HL-60 (cell line): ENCODE data around the gene COBLL1.

Experiments
- DNase-seq, 2 experiments: peaks; one replicate each; pipeline ENCODE4 v3.0.0-alpha.2; 2010 to 2020; ENCODE audit warnings: low read depth in 1 of 2, low spot score in 1 of 2
- H3K27ac ChIP-seq: fragments of 250-450 bp; sonication (Bioruptor Pico); replicated peaks from 2 replicates; pipeline ENCODE4 v1.5.1; 2020; ENCODE audit warnings: mild to moderate bottlenecking, moderate library complexity
- H3K27me3 ChIP-seq: fragments of 250-450 bp; sonication (Bioruptor Pico); 2 replicates; pipeline ENCODE4 v1.5.1; 2021; ENCODE audit warnings: mild to moderate bottlenecking, moderate library complexity; ENCODE audit not compliant: insufficient read depth, poor library complexity, severe bottlenecking
- H3K4me3 ChIP-seq: replicated peaks from 2 replicates; pipeline ENCODE4 v1.5.1; 2011; ENCODE audit warnings: mild to moderate bottlenecking, control low read depth, low read length; ENCODE audit not compliant: insufficient read depth
- CTCF ChIP-seq: IDR thresholded peaks from one replicate; pipeline ENCODE4 v1.5.1; 2011; ENCODE audit warnings: low read length, control low read depth, inconsistent platforms; ENCODE audit not compliant: insufficient read depth
- GABPA ChIP-seq: IDR thresholded peaks from 2 replicates; pipeline ENCODE4 v1.6.1; 2012; ENCODE audit warnings: low read depth
- POLR2AphosphoS5 ChIP-seq: IDR thresholded peaks from 2 replicates; pipeline ENCODE4 v1.6.1; 2012; ENCODE audit warnings: low read depth
- REST ChIP-seq: IDR thresholded peaks from 2 replicates; pipeline ENCODE4 v1.6.1; 2012; ENCODE audit warnings: low read depth; ENCODE audit not compliant: insufficient replicate concordance
- SPI1 ChIP-seq: IDR thresholded peaks from 2 replicates; pipeline ENCODE4 v1.6.1; 2012; ENCODE audit warnings: low read depth, mild to moderate bottlenecking, borderline replicate concordance

The COBLL1 gene

GRCh38 chr2:164746713-164747112 lies 94.9 kb downstream of the COBLL1 start:
- no peak for TF ChIP-seq POLR2AphosphoS5
- TF ChIP-seq SPI1: no peak
- TF ChIP-seq REST: no peak
- TF ChIP-seq CTCF: no peak
- TF ChIP-seq GABPA: no peak
- Histone ChIP-seq H3K27me3 (no peaks in the 10 kb centered on the region), H3K27ac (no peak overlapping the region), H3K4me3 (no peak overlapping the region)
- DNase-seq: no peak

- TF ChIP-seq SPI1 (no peak), CTCF (no peak), REST (no peak), POLR2AphosphoS5 (no peak), GABPA (no peak)
- H3K27me3 ChIP-seq: no peaks in the 10 kb centered on the region
- H3K4me3 ChIP-seq: no peak overlapping the region
- DNase-seq: no peak
- H3K27ac ChIP-seq: no peak overlapping the region
Measured at GRCh38 chr2:164745012-164745797, 96.4 kb downstream of the COBLL1 start.

- Histone ChIP-seq H3K4me3 (no peak overlapping the region), H3K27ac (no peak overlapping the region), H3K27me3 (no peaks in the 10 kb centered on the region)
- TF ChIP-seq CTCF (no peak), POLR2AphosphoS5 (no peak), REST (no peak), SPI1 (no peak), GABPA (no peak)
- DNase-seq: no peak
Measured at GRCh38 chr2:164742738-164743317, 98.8 kb downstream of the COBLL1 start.
